ENCODE measurements around the gene SLCO2B1.

- TF ChIP-seq POLR2AphosphoS5 (IDR thresholded peaks at IDR 0.05; ENCODE audit: low read depth) (no peak), CTCF (conservative IDR thresholded peaks at IDR 0.05; ENCODE audit: low read depth in 2 of 2) (no peak), JUNB (IDR thresholded peaks at IDR 0.05; ENCODE audit: unreplicated experiment) (no peak), EZH2phosphoT487 (IDR thresholded peaks at IDR 0.05; ENCODE audit: unreplicated experiment) (no peak)
- TF ChIP-seq, protein P1, sequence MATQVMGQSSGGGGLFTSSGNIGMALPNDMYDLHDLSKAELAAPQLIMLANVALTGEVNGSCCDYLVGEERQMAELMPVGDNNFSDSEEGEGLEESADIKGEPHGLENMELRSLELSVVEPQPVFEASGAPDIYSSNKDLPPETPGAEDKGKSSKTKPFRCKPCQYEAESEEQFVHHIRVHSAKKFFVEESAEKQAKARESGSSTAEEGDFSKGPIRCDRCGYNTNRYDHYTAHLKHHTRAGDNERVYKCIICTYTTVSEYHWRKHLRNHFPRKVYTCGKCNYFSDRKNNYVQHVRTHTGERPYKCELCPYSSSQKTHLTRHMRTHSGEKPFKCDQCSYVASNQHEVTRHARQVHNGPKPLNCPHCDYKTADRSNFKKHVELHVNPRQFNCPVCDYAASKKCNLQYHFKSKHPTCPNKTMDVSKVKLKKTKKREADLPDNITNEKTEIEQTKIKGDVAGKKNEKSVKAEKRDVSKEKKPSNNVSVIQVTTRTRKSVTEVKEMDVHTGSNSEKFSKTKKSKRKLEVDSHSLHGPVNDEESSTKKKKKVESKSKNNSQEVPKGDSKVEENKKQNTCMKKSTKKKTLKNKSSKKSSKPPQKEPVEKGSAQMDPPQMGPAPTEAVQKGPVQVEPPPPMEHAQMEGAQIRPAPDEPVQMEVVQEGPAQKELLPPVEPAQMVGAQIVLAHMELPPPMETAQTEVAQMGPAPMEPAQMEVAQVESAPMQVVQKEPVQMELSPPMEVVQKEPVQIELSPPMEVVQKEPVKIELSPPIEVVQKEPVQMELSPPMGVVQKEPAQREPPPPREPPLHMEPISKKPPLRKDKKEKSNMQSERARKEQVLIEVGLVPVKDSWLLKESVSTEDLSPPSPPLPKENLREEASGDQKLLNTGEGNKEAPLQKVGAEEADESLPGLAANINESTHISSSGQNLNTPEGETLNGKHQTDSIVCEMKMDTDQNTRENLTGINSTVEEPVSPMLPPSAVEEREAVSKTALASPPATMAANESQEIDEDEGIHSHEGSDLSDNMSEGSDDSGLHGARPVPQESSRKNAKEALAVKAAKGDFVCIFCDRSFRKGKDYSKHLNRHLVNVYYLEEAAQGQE (IDR thresholded peaks at IDR 0.05; ENCODE audit: unreplicated experiment) = no peak
- TF ChIP-seq, protein P2, sequence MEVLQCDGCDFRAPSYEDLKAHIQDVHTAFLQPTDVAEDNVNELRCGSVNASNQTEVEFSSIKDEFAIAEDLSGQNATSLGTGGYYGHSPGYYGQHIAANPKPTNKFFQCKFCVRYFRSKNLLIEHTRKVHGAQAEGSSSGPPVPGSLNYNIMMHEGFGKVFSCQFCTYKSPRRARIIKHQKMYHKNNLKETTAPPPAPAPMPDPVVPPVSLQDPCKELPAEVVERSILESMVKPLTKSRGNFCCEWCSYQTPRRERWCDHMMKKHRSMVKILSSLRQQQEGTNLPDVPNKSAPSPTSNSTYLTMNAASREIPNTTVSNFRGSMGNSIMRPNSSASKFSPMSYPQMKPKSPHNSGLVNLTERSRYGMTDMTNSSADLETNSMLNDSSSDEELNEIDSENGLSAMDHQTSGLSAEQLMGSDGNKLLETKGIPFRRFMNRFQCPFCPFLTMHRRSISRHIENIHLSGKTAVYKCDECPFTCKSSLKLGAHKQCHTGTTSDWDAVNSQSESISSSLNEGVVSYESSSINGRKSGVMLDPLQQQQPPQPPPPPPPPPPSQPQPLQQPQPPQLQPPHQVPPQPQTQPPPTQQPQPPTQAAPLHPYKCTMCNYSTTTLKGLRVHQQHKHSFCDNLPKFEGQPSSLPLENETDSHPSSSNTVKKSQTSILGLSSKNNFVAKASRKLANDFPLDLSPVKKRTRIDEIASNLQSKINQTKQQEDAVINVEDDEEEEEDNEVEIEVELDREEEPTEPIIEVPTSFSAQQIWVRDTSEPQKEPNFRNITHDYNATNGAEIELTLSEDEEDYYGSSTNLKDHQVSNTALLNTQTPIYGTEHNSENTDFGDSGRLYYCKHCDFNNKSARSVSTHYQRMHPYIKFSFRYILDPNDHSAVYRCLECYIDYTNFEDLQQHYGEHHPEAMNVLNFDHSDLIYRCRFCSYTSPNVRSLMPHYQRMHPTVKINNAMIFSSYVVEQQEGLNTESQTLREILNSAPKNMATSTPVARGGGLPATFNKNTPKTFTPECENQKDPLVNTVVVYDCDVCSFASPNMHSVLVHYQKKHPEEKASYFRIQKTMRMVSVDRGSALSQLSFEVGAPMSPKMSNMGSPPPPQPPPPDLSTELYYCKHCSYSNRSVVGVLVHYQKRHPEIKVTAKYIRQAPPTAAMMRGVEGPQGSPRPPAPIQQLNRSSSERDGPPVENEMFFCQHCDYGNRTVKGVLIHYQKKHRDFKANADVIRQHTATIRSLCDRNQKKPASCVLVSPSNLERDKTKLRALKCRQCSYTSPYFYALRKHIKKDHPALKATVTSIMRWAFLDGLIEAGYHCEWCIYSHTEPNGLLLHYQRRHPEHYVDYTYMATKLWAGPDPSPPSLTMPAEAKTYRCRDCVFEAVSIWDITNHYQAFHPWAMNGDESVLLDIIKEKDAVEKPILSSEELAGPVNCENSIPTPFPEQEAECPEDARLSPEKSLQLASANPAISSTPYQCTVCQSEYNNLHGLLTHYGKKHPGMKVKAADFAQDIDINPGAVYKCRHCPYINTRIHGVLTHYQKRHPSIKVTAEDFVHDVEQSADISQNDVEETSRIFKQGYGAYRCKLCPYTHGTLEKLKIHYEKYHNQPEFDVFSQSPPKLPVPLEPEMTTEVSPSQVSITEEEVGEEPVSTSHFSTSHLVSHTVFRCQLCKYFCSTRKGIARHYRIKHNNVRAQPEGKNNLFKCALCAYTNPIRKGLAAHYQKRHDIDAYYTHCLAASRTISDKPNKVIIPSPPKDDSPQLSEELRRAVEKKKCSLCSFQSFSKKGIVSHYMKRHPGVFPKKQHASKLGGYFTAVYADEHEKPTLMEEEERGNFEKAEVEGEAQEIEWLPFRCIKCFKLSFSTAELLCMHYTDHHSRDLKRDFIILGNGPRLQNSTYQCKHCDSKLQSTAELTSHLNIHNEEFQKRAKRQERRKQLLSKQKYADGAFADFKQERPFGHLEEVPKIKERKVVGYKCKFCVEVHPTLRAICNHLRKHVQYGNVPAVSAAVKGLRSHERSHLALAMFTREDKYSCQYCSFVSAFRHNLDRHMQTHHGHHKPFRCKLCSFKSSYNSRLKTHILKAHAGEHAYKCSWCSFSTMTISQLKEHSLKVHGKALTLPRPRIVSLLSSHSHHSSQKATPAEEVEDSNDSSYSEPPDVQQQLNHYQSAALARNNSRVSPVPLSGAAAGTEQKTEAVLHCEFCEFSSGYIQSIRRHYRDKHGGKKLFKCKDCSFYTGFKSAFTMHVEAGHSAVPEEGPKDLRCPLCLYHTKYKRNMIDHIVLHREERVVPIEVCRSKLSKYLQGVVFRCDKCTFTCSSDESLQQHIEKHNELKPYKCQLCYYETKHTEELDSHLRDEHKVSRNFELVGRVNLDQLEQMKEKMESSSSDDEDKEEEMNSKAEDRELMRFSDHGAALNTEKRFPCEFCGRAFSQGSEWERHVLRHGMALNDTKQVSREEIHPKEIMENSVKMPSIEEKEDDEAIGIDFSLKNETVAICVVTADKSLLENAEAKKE (CRISPR knock-in tag; IDR thresholded peaks at IDR 0.05) = no peak
Observed at GRCh38 chr11:75149766-75150465, 991 bp upstream of the SLCO2B1 start.
